Lower leg skin (tissue), 4 donors: Measurements from ENCODE around the gene NBEAL1. TPM values are rescaled to one million over a fixed set of nuclear protein-coding genes. Genes with fewer than 3 reads are reported as not detected.
"Not testable (repeated sequence)": the region's sequence is repeated elsewhere in the genome, so short reads cannot be mapped to it uniquely, and the experiment has no call there.

Experiments used
- DNase-seq, 2 donors: peaks; one replicate each; pipeline ENCODE4 v3.0.0-alpha.2; 2019; ENCODE audit warnings: low spot score in 2 of 2
- H3K4me3 ChIP-seq: fragments of 200-600 bp; sonication (generic); 2 replicates; pipeline ENCODE4 v1.5.1; 2017; ENCODE audit warnings: mild to moderate bottlenecking, low read depth; ENCODE audit not compliant: poor library complexity, severe bottlenecking
- POLR2A ChIP-seq, 2 donors: fragments of 450-650 bp; IDR thresholded peaks; one replicate each; pipeline ENCODE4 v1.6.1; 2016 to 2017; ENCODE audit warnings: antibody characterized with exemption in 2 of 2, mild to moderate bottlenecking in 1 of 2, moderate library complexity in 1 of 2
- WGBS, 2 donors: methylation state at CpG; one replicate each; pipeline ENCODE4 v1.1.5; 2018; 5-methylcytosine and 5-hydroxymethylcytosine counted together
- intact Hi-C: fragments of 100-400 bp; cut with DNase I; formaldehyde crosslinking; loops from one replicate; pipeline ENCODE4 v1.15.0; 2023; ENCODE audit warnings: low total_unique reads
- total RNA-seq, 4 donors: library from RNA; depleted of rRNA; stranded (reverse); fragments of >200 nt; gene quantifications; one replicate each; pipeline ENCODE4 v1.1.0, GENCODE V29; 2016
- TF ChIP-seq, protein P1 (sequence below), 3 donors: fragments of 450-650 bp; IDR thresholded peaks; one replicate each; pipeline ENCODE4 v1.5.1; 2016; ENCODE audit warnings: antibody characterized with exemption in 3 of 3, mild to moderate bottlenecking in 3 of 3, moderate library complexity in 2 of 3

Gene NBEAL1
- total RNA-seq, 4 donors from 2014 or later: 17.2 to 26.5 (median 21.6) TPM

DNA sequence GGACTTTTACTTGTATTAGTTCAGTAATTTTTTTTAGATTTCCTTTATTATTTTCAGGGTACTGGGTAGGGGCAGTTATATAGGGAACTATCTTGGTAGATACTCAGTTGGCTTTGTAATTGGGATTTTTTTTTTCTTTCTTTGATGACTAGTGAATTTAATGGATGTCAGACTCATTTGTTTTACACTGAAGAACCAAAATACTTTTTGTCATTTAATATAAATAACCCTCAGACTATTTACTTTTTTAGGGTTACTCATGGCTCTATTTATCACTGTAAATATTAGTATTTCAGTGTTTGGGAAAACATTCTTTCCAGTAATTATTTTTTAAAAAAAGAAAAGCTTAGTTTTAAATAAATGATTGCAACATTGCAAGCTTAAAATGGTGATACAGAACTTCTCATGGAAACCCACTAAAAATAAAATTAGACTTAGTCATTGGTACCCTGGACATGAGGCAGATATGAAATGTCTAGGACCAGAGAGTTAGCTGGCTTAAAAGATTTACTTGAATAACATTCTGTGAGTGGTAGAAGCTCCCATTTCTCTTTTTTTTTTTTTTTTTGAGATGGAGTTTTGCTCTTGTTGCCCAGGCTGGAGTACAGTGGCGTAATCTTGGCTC lies 149.7 kb downstream of the NBEAL1 start:
- WGBS, 2 donors: 90 to 100% methylated on average over 1 of the region's 1 CpG
- intact Hi-C loops: no loop called here
- TF ChIP-seq, protein P1, sequence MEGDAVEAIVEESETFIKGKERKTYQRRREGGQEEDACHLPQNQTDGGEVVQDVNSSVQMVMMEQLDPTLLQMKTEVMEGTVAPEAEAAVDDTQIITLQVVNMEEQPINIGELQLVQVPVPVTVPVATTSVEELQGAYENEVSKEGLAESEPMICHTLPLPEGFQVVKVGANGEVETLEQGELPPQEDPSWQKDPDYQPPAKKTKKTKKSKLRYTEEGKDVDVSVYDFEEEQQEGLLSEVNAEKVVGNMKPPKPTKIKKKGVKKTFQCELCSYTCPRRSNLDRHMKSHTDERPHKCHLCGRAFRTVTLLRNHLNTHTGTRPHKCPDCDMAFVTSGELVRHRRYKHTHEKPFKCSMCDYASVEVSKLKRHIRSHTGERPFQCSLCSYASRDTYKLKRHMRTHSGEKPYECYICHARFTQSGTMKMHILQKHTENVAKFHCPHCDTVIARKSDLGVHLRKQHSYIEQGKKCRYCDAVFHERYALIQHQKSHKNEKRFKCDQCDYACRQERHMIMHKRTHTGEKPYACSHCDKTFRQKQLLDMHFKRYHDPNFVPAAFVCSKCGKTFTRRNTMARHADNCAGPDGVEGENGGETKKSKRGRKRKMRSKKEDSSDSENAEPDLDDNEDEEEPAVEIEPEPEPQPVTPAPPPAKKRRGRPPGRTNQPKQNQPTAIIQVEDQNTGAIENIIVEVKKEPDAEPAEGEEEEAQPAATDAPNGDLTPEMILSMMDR (IDR thresholded peaks at IDR 0.05): no peak
- H3K4me3 ChIP-seq: no peak overlapping the region
- no peak for DNase-seq

DNA sequence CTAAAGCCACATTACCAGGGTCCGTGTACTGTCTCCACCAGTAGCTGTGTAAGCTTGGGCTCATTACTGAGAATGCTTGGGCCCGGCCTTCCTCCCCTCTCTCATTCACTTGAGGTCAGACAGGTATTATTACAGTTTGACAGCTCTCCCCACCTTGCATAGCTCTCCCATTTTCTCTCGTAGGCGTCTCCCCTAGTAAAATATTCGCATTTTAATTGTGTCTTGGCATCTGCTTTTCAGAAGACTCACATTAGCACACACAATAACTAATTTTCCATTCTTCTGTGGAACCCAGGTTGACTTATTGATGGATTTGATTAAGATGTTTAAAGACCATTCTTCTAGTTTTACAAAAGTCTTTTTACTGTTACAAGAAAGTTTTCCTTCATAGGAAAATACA lies 153.1 kb downstream of the NBEAL1 start:
- TF ChIP-seq POLR2A (IDR thresholded peaks at IDR 0.05): no peak
- TF ChIP-seq, protein P1 (IDR thresholded peaks at IDR 0.05): no peak
- intact Hi-C loops: no loop called here
- no peak for DNase-seq
- 96% methylated on average over 5 of the region's 5 CpGs for WGBS, 2 donors
- no peak overlapping the region for H3K4me3 ChIP-seq

DNA sequence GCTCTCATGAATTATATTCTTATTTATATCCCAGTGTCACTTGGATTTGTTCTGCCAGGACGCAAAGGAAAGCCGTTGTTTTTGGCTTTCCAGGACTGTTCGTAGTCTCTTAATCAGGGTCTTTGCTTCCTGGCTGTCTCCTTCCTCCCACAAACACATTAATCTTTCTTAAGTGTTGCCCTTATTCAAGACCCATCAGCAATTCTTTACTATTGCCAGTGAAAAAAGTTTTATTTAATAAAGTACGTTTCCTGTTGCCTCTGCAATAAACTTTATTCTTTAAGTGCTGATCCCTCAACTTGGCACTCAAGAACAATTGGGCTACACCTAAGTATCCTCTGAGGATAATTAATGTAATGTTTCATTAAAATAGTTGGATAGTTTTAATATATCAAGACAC lies 155.8 kb downstream of the NBEAL1 start:
- 90 to 93% methylated on average over 4 of the region's 4 CpGs for WGBS, 2 donors
- intact Hi-C loops: no loop called here
- DNase-seq: no peak
- no peak for TF ChIP-seq POLR2A (IDR thresholded peaks at IDR 0.05)
- TF ChIP-seq, protein P1 (IDR thresholded peaks at IDR 0.05): no peak
- no peak overlapping the region for H3K4me3 ChIP-seq

DNA sequence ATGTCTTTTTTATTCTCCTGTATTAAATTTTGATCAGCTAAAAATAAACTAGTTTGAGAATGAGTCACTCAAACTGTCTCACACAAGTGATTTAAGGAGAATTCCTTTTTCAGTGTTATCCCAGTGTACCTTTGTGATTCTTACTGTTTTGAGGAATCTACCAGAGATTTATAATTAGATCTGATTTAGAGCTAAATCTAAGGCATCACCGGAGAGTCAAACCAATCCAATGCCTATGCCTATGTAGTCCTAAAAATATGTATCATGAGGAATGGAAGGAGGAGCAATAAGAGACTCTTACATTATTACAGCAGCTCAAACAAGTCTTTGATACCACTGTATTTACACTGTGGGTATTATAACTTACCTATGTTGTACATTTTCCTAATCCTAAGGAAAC lies 160.7 kb downstream of the NBEAL1 start:
- WGBS, 2 donors: 80 to 92% methylated on average over 1 of the region's 1 CpG
- intact Hi-C loops: no loop called here

DNA sequence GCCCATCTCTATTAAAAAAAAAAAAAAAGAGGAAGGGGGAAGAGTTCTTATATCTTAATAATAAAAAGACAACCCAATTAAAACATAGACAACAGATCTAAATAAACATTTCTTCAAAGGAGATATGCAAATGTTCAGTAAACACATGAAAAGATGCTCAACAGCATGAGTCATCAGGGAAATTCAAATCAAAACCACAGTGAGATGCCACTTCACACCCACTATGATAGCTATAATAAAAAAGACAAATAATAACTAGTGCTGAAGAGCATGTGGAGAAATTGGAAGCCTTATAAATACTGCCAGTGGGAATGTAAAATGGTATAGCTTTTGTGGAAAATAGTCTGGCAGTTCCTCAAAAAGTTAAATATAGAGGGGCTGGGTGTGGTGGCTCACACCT lies 162.7 kb downstream of the NBEAL1 start:
- no peak overlapping the region for H3K4me3 ChIP-seq
- DNase-seq: no peak
- TF ChIP-seq POLR2A (IDR thresholded peaks at IDR 0.05): no peak
- TF ChIP-seq, protein P1 (IDR thresholded peaks at IDR 0.05): no peak
- intact Hi-C loops: no loop called here

More for the DNA sequence above, 160.7 kb downstream of the NBEAL1 start:
- no peak overlapping the region for H3K4me3 ChIP-seq
- no peak for TF ChIP-seq POLR2A (IDR thresholded peaks at IDR 0.05)
- TF ChIP-seq, protein P1 (IDR thresholded peaks at IDR 0.05): no peak
- DNase-seq: no peak

DNA sequence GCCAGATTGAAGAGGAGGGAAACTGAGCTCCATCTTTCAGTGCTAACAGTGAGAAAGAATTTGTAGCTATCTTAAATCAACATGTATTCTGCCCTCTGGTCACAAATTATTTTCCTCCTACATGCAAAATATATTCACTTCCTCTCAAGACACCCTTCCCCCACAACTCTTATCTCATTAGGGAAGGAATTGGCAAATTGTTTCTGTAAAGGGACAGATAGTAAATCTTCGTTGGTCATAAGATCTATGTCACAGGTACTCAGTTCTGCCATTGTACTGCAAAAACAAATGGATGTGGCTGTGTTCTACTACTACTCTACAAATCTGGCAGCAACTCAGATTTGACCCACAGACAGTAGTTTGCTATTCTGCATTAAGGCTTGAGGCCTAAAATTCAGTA lies 171.2 kb downstream of the NBEAL1 start:
- no peak for DNase-seq
- intact Hi-C loops: no loop called here
- no peak for TF ChIP-seq POLR2A (IDR thresholded peaks at IDR 0.05)
- TF ChIP-seq, protein P1 (IDR thresholded peaks at IDR 0.05): no peak
- WGBS, 2 donors: 93 to 96% methylated on average over 1 of the region's 1 CpG
- H3K4me3 ChIP-seq: no peak overlapping the region

DNA sequence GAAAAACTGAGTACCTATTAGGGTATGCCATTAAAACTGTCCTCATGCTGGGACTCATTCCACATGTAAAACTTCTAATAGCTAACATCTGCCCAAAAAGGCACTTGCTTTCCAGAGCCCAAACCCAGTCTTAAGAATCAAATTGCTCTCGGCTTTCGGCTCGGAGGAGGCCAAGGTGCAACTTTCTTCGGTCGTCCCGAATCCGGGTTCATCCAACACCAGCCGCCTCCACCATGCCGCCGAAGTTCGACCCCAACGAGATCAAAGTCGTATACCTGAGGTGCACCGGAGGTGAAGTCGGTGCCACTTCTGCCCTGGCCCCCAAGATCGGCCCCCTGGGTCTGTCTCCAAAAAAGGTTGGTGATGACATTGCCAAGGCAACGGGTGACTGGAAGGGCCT lies 175.9 kb downstream of the NBEAL1 start:
- intact Hi-C loops: not testable (repeated sequence)

DNA sequence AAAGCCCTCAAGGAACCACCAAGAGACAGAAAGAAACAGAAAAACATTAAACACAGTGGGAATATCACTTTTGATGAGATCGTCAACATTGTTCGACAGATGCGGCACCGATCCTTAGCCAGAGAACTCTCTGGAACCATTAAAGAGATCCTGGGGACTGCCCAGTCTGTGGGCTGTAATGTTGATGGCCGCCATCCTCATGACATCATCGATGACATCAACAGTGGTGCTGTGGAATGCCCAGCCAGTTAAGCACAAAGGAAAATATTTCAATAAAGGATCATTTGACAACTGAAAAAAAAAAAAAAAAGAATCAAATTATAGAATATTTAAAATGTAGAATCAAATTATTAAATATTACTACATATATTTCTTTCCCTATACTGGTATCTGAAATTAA lies 176.4 kb downstream of the NBEAL1 start:
- DNase-seq, intact Hi-C loops, H3K4me3 ChIP-seq: not testable (repeated sequence)
- WGBS, 2 donors: 92 to 99% methylated on average over 6 of the region's 6 CpGs

More for the DNA sequence above, 175.9 kb downstream of the NBEAL1 start:
- WGBS, 2 donors: 94 to 96% methylated on average over 16 of the region's 17 CpGs
- DNase-seq, H3K4me3 ChIP-seq: not testable (repeated sequence)
